EH (cell line): ENCODE measurements around the gene CNTN1.
A peak's percentile ranks its signal among the peaks of the same experiment; 100 is the strongest.

ENCODE experiments used
- DNase-seq: peaks from one replicate; pipeline ENCODE4 v3.0.0-alpha.2; 2015; ENCODE audit warnings: low read depth

The CNTN1 gene

GRCh38 chr12:40837891-40838429 lies 145.7 kb downstream of the CNTN1 start:
- no peak for DNase-seq

GRCh38 chr12:40843495-40843894 lies 151.3 kb downstream of the CNTN1 start:
- DNase-seq, result no peak

- no peak for DNase-seq
Observed at GRCh38 chr12:40853221-40853620, 161.0 kb downstream of the CNTN1 start.

GRCh38 chr12:40854604-40855003 lies 162.4 kb downstream of the CNTN1 start:
- no peak for DNase-seq

GRCh38 chr12:40864891-40865290 lies 172.7 kb downstream of the CNTN1 start:
- DNase-seq, result no peak

GRCh38 chr12:40870981-40871380 lies 178.7 kb downstream of the CNTN1 start:
- DNase-seq, result no peak

- DNase-seq, result no peak
Observed at GRCh38 chr12:40874868-40875267, 182.6 kb downstream of the CNTN1 start.

- no peak for DNase-seq
Observed at GRCh38 chr12:40889329-40889728, 197.1 kb downstream of the CNTN1 start.

GRCh38 chr12:40892528-40892927 lies 200.3 kb downstream of the CNTN1 start:
- no peak for DNase-seq

- DNase-seq, result no peak
Observed at GRCh38 chr12:40898505-40898904, 206.3 kb downstream of the CNTN1 start.

- DNase-seq, result no peak
Observed at GRCh38 chr12:40903040-40903439, 210.8 kb downstream of the CNTN1 start.

- DNase-seq, result no peak
Observed at GRCh38 chr12:40907115-40907527, 214.9 kb downstream of the CNTN1 start.

GRCh38 chr12:40911676-40912075 lies 219.4 kb downstream of the CNTN1 start:
- no peak for DNase-seq

GRCh38 chr12:40915172-40915571 lies 222.9 kb downstream of the CNTN1 start:
- no peak for DNase-seq

- DNase-seq, result no peak
Observed at GRCh38 chr12:40917561-40917960, 225.3 kb downstream of the CNTN1 start.

- DNase-seq, result peak; percentile 14
Observed at GRCh38 chr12:40921563-40922163, 229.4 kb downstream of the CNTN1 start.

GRCh38 chr12:40937891-40938290 lies 245.7 kb downstream of the CNTN1 start:
- no peak for DNase-seq

GRCh38 chr12:40942326-40942725 lies 250.1 kb downstream of the CNTN1 start:
- peak; percentile 46 for DNase-seq

GRCh38 chr12:40945772-40946171 lies 253.5 kb downstream of the CNTN1 start:
- DNase-seq, result no peak

- peak; percentile 29 for DNase-seq
Observed at GRCh38 chr12:40946612-40947194, 254.5 kb downstream of the CNTN1 start.

- no peak for DNase-seq
Observed at GRCh38 chr12:40947797-40948196, 255.6 kb downstream of the CNTN1 start.

- no peak for DNase-seq
Observed at GRCh38 chr12:40953076-40953475, 260.8 kb downstream of the CNTN1 start.

GRCh38 chr12:40957417-40957816 lies 265.2 kb downstream of the CNTN1 start:
- no peak for DNase-seq

- DNase-seq, result peak; percentile 5
Observed at GRCh38 chr12:40959041-40959440, 266.8 kb downstream of the CNTN1 start.
